A549 (cell line): ENCODE results near the gene FANCM. TPM values are rescaled to one million over a fixed set of nuclear protein-coding genes. Genes with fewer than 3 reads are reported as not detected.
A peak's percentile ranks its signal among the peaks of the same experiment; 100 is the strongest.

Experiments
- ATAC-seq, 2 experiments: fragments of 200-7000 bp in 1 of 2; fragments of >200 bp in 1 of 2; cut with Nextera tagmentation in 1 of 2; cut with Tn5 transposase in 1 of 2; 3 replicates each; pipeline versions ENCODE4 v1.8.0 to v1.9.1; 2018 to 2020; ENCODE audit warnings: mild to moderate bottlenecking in 1 of 2, moderate library complexity in 1 of 2
- CTCF ChIA-PET: fragments of 300-600 bp; sonication (Branson Sonifier 250); formaldehyde crosslinking; extraction: SDS; loops from one replicate; lab custom pipeline; 2021; ENCODE audit warnings: antibody characterized with exemption, inconsistent platforms; lab: Yijun Ruan, JAX
- POLR2A ChIA-PET: fragments of 350-600 bp; formaldehyde crosslinking; extraction: SDS; loops from one replicate; lab custom pipeline; 2021; ENCODE audit warnings: antibody characterized with exemption, inconsistent platforms; lab: Yijun Ruan, JAX
- DNase-seq, 2 experiments: peaks; one replicate each; pipeline versions ENCODE4 v3.0.0 to v3.0.0-alpha.2; 2011 to 2016; ENCODE audit warnings: low read depth in 1 of 2, low spot score in 1 of 2
- FAIRE-seq: peaks from 2 replicates; lab custom pipeline; 2011; peaks lifted over from hg19 to GRCh38; lab: Jason Lieb, UNC
- H3K27ac ChIP-seq, 2 experiments: fragments of >200 bp; sonication (Bioruptor Twin); formaldehyde crosslinking; 3 replicates each; pipeline ENCODE4 v1.5.1; 2016 to 2017
- H3K4me1 ChIP-seq: fragments of >200 bp; sonication (Bioruptor Twin); formaldehyde crosslinking; 3 replicates; pipeline ENCODE4 v1.6.1; 2016
- H3K4me2 ChIP-seq: fragments of >200 bp; sonication (Bioruptor Twin); formaldehyde crosslinking; 3 replicates; pipeline ENCODE4 v1.6.1; 2016
- H3K4me3 ChIP-seq: fragments of >200 bp; sonication (Bioruptor Twin); formaldehyde crosslinking; 3 replicates; pipeline ENCODE4 v1.5.1; 2016
- H3K9me3 ChIP-seq: fragments of >200 bp; sonication (Bioruptor Twin); formaldehyde crosslinking; 3 replicates; pipeline ENCODE4 v1.6.1; 2016
- CHD4 ChIP-seq: fragments of 200-600 bp; sonication (generic); IDR thresholded peaks from 2 replicates; pipeline ENCODE4 v1.6.1; 2016; ENCODE audit warnings: antibody characterized with exemption, mild to moderate bottlenecking, borderline replicate concordance
- E2F6 ChIP-seq: IDR thresholded peaks from 2 replicates; pipeline ENCODE4 v1.6.1; 2012; ENCODE audit warnings: low read depth, borderline replicate concordance
- ESRRA ChIP-seq: fragments of 150-350 bp; IDR thresholded peaks from 2 replicates; pipeline ENCODE4 v1.6.1; 2014; ENCODE audit warnings: mild to moderate bottlenecking, low read length, borderline replicate concordance
- FOSL2 ChIP-seq, 2 experiments: fragments of 450-650 bp in 1 of 2; fragments of >200 bp in 1 of 2; sonication (Bioruptor Twin) in 1 of 2; formaldehyde crosslinking; IDR thresholded peaks; 2 replicates each; pipeline versions ENCODE4 v1.5.0 to v1.6.1; 2016 to 2020; ENCODE audit warnings: mild to moderate bottlenecking in 1 of 2, moderate library complexity in 1 of 2
- GATA3 ChIP-seq: IDR thresholded peaks from 2 replicates; pipeline ENCODE4 v1.6.1; 2012; ENCODE audit warnings: borderline replicate concordance
- HEYL ChIP-seq: fragments of 250-450 bp; sonication (Bioruptor Pico); IDR thresholded peaks from 2 replicates; pipeline ENCODE4 v1.8.0; 2021; ENCODE audit warnings: mild to moderate bottlenecking, moderate library complexity
- HOXB13 ChIP-seq: fragments of 250-450 bp; sonication (Bioruptor Pico); IDR thresholded peaks from 2 replicates; pipeline ENCODE4 v1.5.0; 2020; ENCODE audit warnings: low read depth, mild to moderate bottlenecking, moderate library complexity
- HOXB5 ChIP-seq: fragments of 250-450 bp; sonication (Bioruptor Pico); IDR thresholded peaks from 2 replicates; pipeline ENCODE4 v1.5.0; 2020; ENCODE audit warnings: mild to moderate bottlenecking, moderate library complexity
- JUNB ChIP-seq: fragments of >200 bp; sonication (Bioruptor Twin); formaldehyde crosslinking; IDR thresholded peaks from 2 replicates; pipeline ENCODE4 v1.6.1; 2016
- MYC ChIP-seq: IDR thresholded peaks from 2 replicates; pipeline ENCODE4 v1.6.1; 2012; ENCODE audit warnings: mild to moderate bottlenecking, inconsistent platforms, low read length, improper control_type of control experiment, borderline replicate concordance
- RAD21 ChIP-seq, 2 experiments: fragments of >200 bp in 1 of 2; sonication (Bioruptor Twin) in 1 of 2; formaldehyde crosslinking in 1 of 2; IDR thresholded peaks in 1 of 2; conservative IDR thresholded peaks in 1 of 2; 2 replicates in 1 of 2; 3 replicates in 1 of 2; pipeline ENCODE4 v1.6.1; 2012 to 2018; ENCODE audit warnings: inconsistent platforms in 1 of 2
- RNF2 ChIP-seq: fragments of 200-600 bp; sonication (generic); IDR thresholded peaks from 2 replicates; pipeline ENCODE4 v1.6.1; 2016; ENCODE audit warnings: low read depth, mild to moderate bottlenecking, antibody characterized with exemption, moderate library complexity, borderline replicate concordance
- SMC3 ChIP-seq: fragments of >200 bp; sonication (Bioruptor Twin); formaldehyde crosslinking; IDR thresholded peaks from 3 replicates; pipeline ENCODE4 v1.6.1; 2018; ENCODE audit warnings: inconsistent platforms
- SREBF2 ChIP-seq: fragments of 450-650 bp; IDR thresholded peaks from 2 replicates; pipeline ENCODE4 v1.6.1; 2014; ENCODE audit warnings: mild to moderate bottlenecking, moderate library complexity
- TP53 ChIP-seq: fragments of 250-450 bp; sonication (Bioruptor Pico); IDR thresholded peaks from 2 replicates; pipeline ENCODE4 v1.5.0; 2021; ENCODE audit warnings: mild to moderate bottlenecking, moderate library complexity
- USF2 ChIP-seq: fragments of 450-650 bp; IDR thresholded peaks from 2 replicates; pipeline ENCODE4 v1.6.1; 2014; ENCODE audit warnings: antibody characterized with exemption
- ZFP36 ChIP-seq: fragments of 450-650 bp; IDR thresholded peaks from 2 replicates; pipeline ENCODE4 v1.6.1; 2014; ENCODE audit warnings: borderline replicate concordance; ENCODE audit not compliant: partially characterized antibody
- WGBS: methylation state at CpG from one replicate; pipeline ENCODE4 v1.1.6; 2017; ENCODE audit errors: missing lambda C conversion rate; 5-methylcytosine and 5-hydroxymethylcytosine counted together
- polyA plus RNA-seq, 4 experiments: library from polyadenylated mRNA; depleted of rRNA in 3 of 4; stranded (reverse); fragments of >200 nt; fragmentation: RNase III in 1 of 4; extraction: RNeasy Plus Mini Kit Qiagen cat#74134 plus additional on column Dnase treatment in 1 of 4; gene quantifications; 2 replicates in 3 of 4; 3 replicates in 1 of 4; pipeline ENCODE4 v1.2.3, GENCODE V29; 2011 to 2017
- TF ChIP-seq, protein P1 (sequence below): fragments of >200 bp; sonication (Bioruptor Twin); formaldehyde crosslinking; IDR thresholded peaks from 3 replicates; pipeline ENCODE4 v1.6.1; 2016
- TF ChIP-seq, protein P2 (sequence below): fragments of 200-600 bp; sonication (generic); IDR thresholded peaks from 2 replicates; pipeline ENCODE4 v1.6.1; 2016; ENCODE audit warnings: antibody characterized with exemption, mild to moderate bottlenecking, moderate library complexity
- TF ChIP-seq, protein P3 (sequence below): fragments of 250-450 bp; sonication (Bioruptor Pico); IDR thresholded peaks from 2 replicates; pipeline ENCODE4 v1.5.0; 2021; ENCODE audit warnings: mild to moderate bottlenecking, moderate library complexity, borderline replicate concordance

The FANCM gene
- polyA plus RNA-seq, 2 of the 4 experiments (the other 2 are of a cell fraction), result 7.0 to 8.8 TPM

DNA sequence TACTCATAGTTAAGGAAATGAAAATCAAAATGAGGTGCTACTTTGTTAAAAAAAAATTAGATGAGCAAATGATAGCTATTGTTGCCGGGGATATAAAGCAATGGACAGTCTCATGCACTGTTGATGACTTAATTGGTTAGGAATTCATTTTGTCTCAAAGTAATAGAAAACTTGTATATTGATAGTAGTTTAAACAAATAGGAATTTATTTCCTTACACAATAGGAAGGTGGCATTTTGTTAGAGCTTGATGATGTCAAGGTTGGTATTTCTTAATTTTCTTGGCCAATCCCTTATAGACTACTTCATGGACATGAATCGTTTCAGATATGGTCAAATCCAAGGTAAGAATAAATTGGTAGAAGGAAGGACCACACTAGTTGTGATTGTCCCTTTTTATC lies 44.0 kb upstream of the FANCM start:
- POLR2A ChIA-PET, result no interaction called here
- no peak for DNase-seq
- H3K4me2 ChIP-seq, result peak overlapping the region; percentile 16; the same call in 1 of the 3 replicates
- TF ChIP-seq HOXB13 (CRISPR knock-in tag) (no peak), ZFP36 (no peak), ESRRA (no peak), FOSL2 (IDR thresholded peaks at IDR 0.05) (no peak), FOSL2 (CRISPR knock-in tag; IDR thresholded peaks at IDR 0.05) (no peak), SREBF2 (no peak), TP53 (CRISPR knock-in tag) (no peak), RAD21 (conservative IDR thresholded peaks at IDR 0.05 in 1 of 2, IDR thresholded peaks at IDR 0.05 in 1 of 2) (no peak), HEYL (CRISPR knock-in tag) (no peak), HOXB5 (CRISPR knock-in tag) (no peak), MYC (no peak), SMC3 (no peak)
- H3K4me1 ChIP-seq, result peaks cover 39% of the 10 kb centered on the region
- 65% methylated on average over 2 of the region's 2 CpGs for WGBS
- no peak for FAIRE-seq
- H3K9me3 ChIP-seq, result no peaks in the 10 kb centered on the region
- no peak for ATAC-seq
- H3K27ac ChIP-seq, result no peak overlapping the region
- CTCF ChIA-PET, result no interaction called here
- H3K4me3 ChIP-seq, result no peak overlapping the region

GRCh38 chr14:45094275-45094674 lies 41.5 kb upstream of the FANCM start:
- Histone ChIP-seq H3K9me3 (no peaks in the 10 kb centered on the region), H3K4me2 (no peak overlapping the region), H3K4me3 (no peak overlapping the region), H3K4me1 (peaks cover 28% of the 10 kb centered on the region), H3K27ac (no peak overlapping the region)
- no peak for TF ChIP-seq USF2
- TF ChIP-seq FOSL2 (IDR thresholded peaks at IDR 0.05), result no peak
- TF ChIP-seq FOSL2 (CRISPR knock-in tag; IDR thresholded peaks at IDR 0.05), result no peak
- no peak for FAIRE-seq
- 97% methylated on average over 2 of the region's 2 CpGs for WGBS
- ChIA-PET POLR2A (interaction anchor here (0.6 kb wide), 1 partner anchor 21 kb away, joined by 7 read pairs; no protein-coding TSS in a partner anchor), CTCF (no interaction called here)
- DNase-seq, result no peak
- no peak for ATAC-seq

- Histone ChIP-seq H3K9me3 (no peaks in the 10 kb centered on the region), H3K27ac (no peak overlapping the region), H3K4me1 (peaks cover 19% of the 10 kb centered on the region), H3K4me2 (no peak overlapping the region), H3K4me3 (no peak overlapping the region)
- TF ChIP-seq, protein P1, sequence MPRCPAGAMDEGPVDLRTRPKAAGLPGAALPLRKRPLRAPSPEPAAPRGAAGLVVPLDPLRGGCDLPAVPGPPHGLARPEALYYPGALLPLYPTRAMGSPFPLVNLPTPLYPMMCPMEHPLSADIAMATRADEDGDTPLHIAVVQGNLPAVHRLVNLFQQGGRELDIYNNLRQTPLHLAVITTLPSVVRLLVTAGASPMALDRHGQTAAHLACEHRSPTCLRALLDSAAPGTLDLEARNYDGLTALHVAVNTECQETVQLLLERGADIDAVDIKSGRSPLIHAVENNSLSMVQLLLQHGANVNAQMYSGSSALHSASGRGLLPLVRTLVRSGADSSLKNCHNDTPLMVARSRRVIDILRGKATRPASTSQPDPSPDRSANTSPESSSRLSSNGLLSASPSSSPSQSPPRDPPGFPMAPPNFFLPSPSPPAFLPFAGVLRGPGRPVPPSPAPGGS, result no peak
- TF ChIP-seq, protein P2, sequence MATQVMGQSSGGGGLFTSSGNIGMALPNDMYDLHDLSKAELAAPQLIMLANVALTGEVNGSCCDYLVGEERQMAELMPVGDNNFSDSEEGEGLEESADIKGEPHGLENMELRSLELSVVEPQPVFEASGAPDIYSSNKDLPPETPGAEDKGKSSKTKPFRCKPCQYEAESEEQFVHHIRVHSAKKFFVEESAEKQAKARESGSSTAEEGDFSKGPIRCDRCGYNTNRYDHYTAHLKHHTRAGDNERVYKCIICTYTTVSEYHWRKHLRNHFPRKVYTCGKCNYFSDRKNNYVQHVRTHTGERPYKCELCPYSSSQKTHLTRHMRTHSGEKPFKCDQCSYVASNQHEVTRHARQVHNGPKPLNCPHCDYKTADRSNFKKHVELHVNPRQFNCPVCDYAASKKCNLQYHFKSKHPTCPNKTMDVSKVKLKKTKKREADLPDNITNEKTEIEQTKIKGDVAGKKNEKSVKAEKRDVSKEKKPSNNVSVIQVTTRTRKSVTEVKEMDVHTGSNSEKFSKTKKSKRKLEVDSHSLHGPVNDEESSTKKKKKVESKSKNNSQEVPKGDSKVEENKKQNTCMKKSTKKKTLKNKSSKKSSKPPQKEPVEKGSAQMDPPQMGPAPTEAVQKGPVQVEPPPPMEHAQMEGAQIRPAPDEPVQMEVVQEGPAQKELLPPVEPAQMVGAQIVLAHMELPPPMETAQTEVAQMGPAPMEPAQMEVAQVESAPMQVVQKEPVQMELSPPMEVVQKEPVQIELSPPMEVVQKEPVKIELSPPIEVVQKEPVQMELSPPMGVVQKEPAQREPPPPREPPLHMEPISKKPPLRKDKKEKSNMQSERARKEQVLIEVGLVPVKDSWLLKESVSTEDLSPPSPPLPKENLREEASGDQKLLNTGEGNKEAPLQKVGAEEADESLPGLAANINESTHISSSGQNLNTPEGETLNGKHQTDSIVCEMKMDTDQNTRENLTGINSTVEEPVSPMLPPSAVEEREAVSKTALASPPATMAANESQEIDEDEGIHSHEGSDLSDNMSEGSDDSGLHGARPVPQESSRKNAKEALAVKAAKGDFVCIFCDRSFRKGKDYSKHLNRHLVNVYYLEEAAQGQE, result no peak
- TF ChIP-seq E2F6 (no peak), GATA3 (no peak), RNF2 (no peak), CHD4 (no peak), HOXB5 (CRISPR knock-in tag) (no peak), SMC3 (no peak), JUNB (no peak)
- TF ChIP-seq, protein P3, sequence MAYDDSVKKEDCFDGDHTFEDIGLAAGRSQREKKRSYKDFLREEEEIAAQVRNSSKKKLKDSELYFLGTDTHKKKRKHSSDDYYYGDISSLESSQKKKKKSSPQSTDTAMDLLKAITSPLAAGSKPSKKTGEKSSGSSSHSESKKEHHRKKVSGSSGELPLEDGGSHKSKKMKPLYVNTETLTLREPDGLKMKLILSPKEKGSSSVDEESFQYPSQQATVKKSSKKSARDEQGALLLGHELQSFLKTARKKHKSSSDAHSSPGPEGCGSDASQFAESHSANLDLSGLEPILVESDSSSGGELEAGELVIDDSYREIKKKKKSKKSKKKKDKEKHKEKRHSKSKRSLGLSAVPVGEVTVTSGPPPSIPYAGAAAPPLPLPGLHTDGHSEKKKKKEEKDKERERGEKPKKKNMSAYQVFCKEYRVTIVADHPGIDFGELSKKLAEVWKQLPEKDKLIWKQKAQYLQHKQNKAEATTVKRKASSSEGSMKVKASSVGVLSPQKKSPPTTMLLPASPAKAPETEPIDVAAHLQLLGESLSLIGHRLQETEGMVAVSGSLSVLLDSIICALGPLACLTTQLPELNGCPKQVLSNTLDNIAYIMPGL, result no peak
- FAIRE-seq (no peak), ATAC-seq (no peak), DNase-seq (no peak)
- ChIA-PET CTCF (no interaction called here), POLR2A (no interaction called here)
- 94% methylated on average over 4 of the region's 4 CpGs for WGBS
These were observed 40.6 kb upstream of the FANCM start for GRCh38 chr14:45095143-45095542.
